Prostate gland (tissue), 2 donors: Measurements from ENCODE around the gene CHMP5. TPM values are rescaled to one million over a fixed set of nuclear protein-coding genes. Genes with fewer than 3 reads are reported as not detected.
A peak's percentile ranks its signal among the peaks of the same experiment; 100 is the strongest.

ENCODE experiments used
- DNase-seq: peaks from one replicate; pipeline ENCODE4 v3.0.0-alpha.2; 2019; ENCODE audit warnings: low spot score
- H3K27ac ChIP-seq, 2 donors: fragments of 200-600 bp; sonication (generic); 2 replicates each; pipeline ENCODE4 v1.5.1; 2017 to 2019
- H3K27me3 ChIP-seq: fragments of 200-600 bp; sonication (generic); replicated peaks from 2 replicates; pipeline ENCODE4 v1.5.1; 2019; ENCODE audit not compliant: insufficient read depth
- H3K36me3 ChIP-seq, 2 donors: fragments of 200-600 bp; sonication (generic); 1 replicate in 1 of 2; 2 replicates in 1 of 2; pipeline versions ENCODE4 v1.5.1 to v1.8.1; 2017 to 2019
- H3K4me1 ChIP-seq: fragments of 200-600 bp; sonication (generic); replicated peaks from 2 replicates; pipeline ENCODE4 v1.5.1; 2019
- H3K4me3 ChIP-seq, 2 donors: fragments of 200-600 bp; sonication (generic); 2 replicates each; pipeline ENCODE4 v1.5.1; 2017 to 2019
- H3K9me3 ChIP-seq: fragments of 200-600 bp; sonication (generic); 2 replicates; pipeline ENCODE4 v1.5.1; 2017
- CTCF ChIP-seq, 4 experiments: fragments of 200-600 bp in 2 of 4; fragments of 450-650 bp in 2 of 4; sonication (generic) in 2 of 4; IDR thresholded peaks; 1 replicate in 3 of 4; 2 replicates in 1 of 4; pipeline ENCODE4 v1.5.1; 2016 to 2019; ENCODE audit warnings: antibody characterized with exemption in 4 of 4, mild to moderate bottlenecking in 2 of 4, moderate library complexity in 2 of 4
- POLR2A ChIP-seq: fragments of 450-650 bp; IDR thresholded peaks from one replicate; pipeline ENCODE4 v1.6.1; 2016; ENCODE audit warnings: antibody characterized with exemption, mild to moderate bottlenecking
- POLR2AphosphoS5 ChIP-seq: sonication (generic); formaldehyde crosslinking; IDR thresholded peaks from one replicate; pipeline ENCODE4 v1.6.1; 2017; ENCODE audit warnings: antibody characterized with exemption
- WGBS: methylation state at CpG from one replicate; pipeline ENCODE4 v1.1.5; 2018; 5-methylcytosine and 5-hydroxymethylcytosine counted together
- intact Hi-C: fragments of 100-400 bp; cut with DNase I; formaldehyde crosslinking; loops from one replicate; pipeline ENCODE4 v1.14.2; 2022
- total RNA-seq, 2 donors: library from RNA; depleted of rRNA; stranded (reverse); fragments of >200 nt; gene quantifications; one replicate each; pipeline ENCODE4 v1.1.0, GENCODE V29; 2016

The CHMP5 gene
- total RNA-seq, 2 donors from 2014 or later: 48.8 to 84.2 TPM

GRCh38 chr9:33304362-33304761 is 39.5 kb downstream of the CHMP5 start:
- intact Hi-C loops: no loop called here
- Histone ChIP-seq H3K4me3 (no peak overlapping the region), H3K4me1 (no peaks in the 10 kb centered on the region), H3K27me3 (no peaks in the 10 kb centered on the region), H3K36me3 (peaks cover 9 to 12% of the 10 kb centered on the region in 2 donors), H3K27ac (no peak overlapping the region), H3K9me3 (no peaks in the 10 kb centered on the region)
- 86% methylated on average over 1 of the region's 1 CpG for WGBS
- no peak for DNase-seq
- TF ChIP-seq CTCF (IDR thresholded peaks at IDR 0.05) (no peak), POLR2AphosphoS5 (no peak), POLR2A (no peak)

GRCh38 chr9:33306037-33306436 is 41.2 kb downstream of the CHMP5 start:
- intact Hi-C loops: no loop called here
- H3K4me1 ChIP-seq: no peaks in the 10 kb centered on the region
- peaks cover 9 to 12% of the 10 kb centered on the region in 2 donors for H3K36me3 ChIP-seq
- no peak overlapping the region for H3K27ac ChIP-seq
- 77% methylated on average over 3 of the region's 3 CpGs for WGBS
- TF ChIP-seq CTCF (IDR thresholded peaks at IDR 0.05): no peak
- no peak for TF ChIP-seq POLR2AphosphoS5
- TF ChIP-seq POLR2A: no peak
- no peak for DNase-seq
- no peaks in the 10 kb centered on the region for H3K9me3 ChIP-seq
- no peak overlapping the region for H3K4me3 ChIP-seq
- H3K27me3 ChIP-seq: no peaks in the 10 kb centered on the region

- DNase-seq: no peak
- Histone ChIP-seq H3K4me1 (no peaks in the 10 kb centered on the region), H3K4me3 (no peak overlapping the region), H3K27ac (no peak overlapping the region), H3K9me3 (no peaks in the 10 kb centered on the region), H3K36me3 (peaks cover 15 to 19% of the 10 kb centered on the region in 2 donors), H3K27me3 (no peaks in the 10 kb centered on the region)
- 73% methylated on average over 1 of the region's 1 CpG for WGBS
- intact Hi-C loops: no loop called here
- no peak for TF ChIP-seq CTCF (IDR thresholded peaks at IDR 0.05)
- no peak for TF ChIP-seq POLR2A
- TF ChIP-seq POLR2AphosphoS5: no peak
Measured at GRCh38 chr9:33307067-33307466, 42.2 kb downstream of the CHMP5 start.

- intact Hi-C loops: no loop called here
- Histone ChIP-seq H3K36me3 (peaks cover 12 to 14% of the 10 kb centered on the region in 2 donors), H3K9me3 (no peaks in the 10 kb centered on the region), H3K4me3 (no peak overlapping the region), H3K27me3 (no peaks in the 10 kb centered on the region), H3K27ac (peak overlapping the region in 1 of 2 donors; percentile 26), H3K4me1 (no peaks in the 10 kb centered on the region)
- no peak for DNase-seq
- 36% methylated on average over 1 of the region's 1 CpG for WGBS
- TF ChIP-seq POLR2A (no peak), POLR2AphosphoS5 (no peak), CTCF (IDR thresholded peaks at IDR 0.05) (no peak)
Measured at GRCh38 chr9:33309903-33310302, 45.1 kb downstream of the CHMP5 start.

GRCh38 chr9:33310748-33311147 is 45.9 kb downstream of the CHMP5 start:
- H3K36me3 ChIP-seq: peaks cover 12 to 14% of the 10 kb centered on the region in 2 donors
- H3K27ac ChIP-seq: no peak overlapping the region
- no peaks in the 10 kb centered on the region for H3K27me3 ChIP-seq
- H3K4me3 ChIP-seq: no peak overlapping the region
- DNase-seq: no peak
- no peak for TF ChIP-seq CTCF (IDR thresholded peaks at IDR 0.05)
- TF ChIP-seq POLR2A: no peak
- no peak for TF ChIP-seq POLR2AphosphoS5
- 62% methylated on average over 2 of the region's 2 CpGs for WGBS
- no peaks in the 10 kb centered on the region for H3K4me1 ChIP-seq
- no peaks in the 10 kb centered on the region for H3K9me3 ChIP-seq
- intact Hi-C loops: no loop called here
